NOMO-1 (cell line): ENCODE results near the gene FREM2.

ENCODE experiments used
- DNase-seq, 2 experiments: peaks; one replicate each; lab custom pipeline; 2025; ENCODE audit not compliant: unreplicated experiment in 2 of 2; lab: John Stamatoyannopoulos, UW

The FREM2 gene

GRCh38 chr13:38686577-38687245 is at the start of gene FREM2:
Gene FREM2, plus strand, starts transcription at chr13:38687077. Its CDS starts 268 bp downstream, at chr13:38687345.
- DNase-seq, result no peak

- no peak for DNase-seq
Observed at GRCh38 chr13:38637576-38637975, 49.3 kb upstream of the FREM2 start.

- DNase-seq, result no peak
Observed at GRCh38 chr13:38641164-38641948, 45.5 kb upstream of the FREM2 start.

- DNase-seq, result no peak
Observed at GRCh38 chr13:38647312-38647711, 39.6 kb upstream of the FREM2 start.

GRCh38 chr13:38648912-38649311 is 38.0 kb upstream of the FREM2 start:
- no peak for DNase-seq

GRCh38 chr13:38656699-38657098 is 30.2 kb upstream of the FREM2 start:
- DNase-seq, result no peak

- no peak for DNase-seq
Observed at GRCh38 chr13:38657191-38657590, 29.7 kb upstream of the FREM2 start.

GRCh38 chr13:38658906-38659305 is 28.0 kb upstream of the FREM2 start:
- DNase-seq, result no peak

GRCh38 chr13:38661010-38661675 is 25.7 kb upstream of the FREM2 start:
- DNase-seq, result no peak

- DNase-seq, result no peak
Observed at GRCh38 chr13:38662362-38662761, 24.5 kb upstream of the FREM2 start.

GRCh38 chr13:38664906-38665305 is 22.0 kb upstream of the FREM2 start:
- no peak for DNase-seq

GRCh38 chr13:38667526-38668109 is 19.3 kb upstream of the FREM2 start:
- no peak for DNase-seq

- no peak for DNase-seq
Observed at GRCh38 chr13:38669234-38669964, 17.5 kb upstream of the FREM2 start.

GRCh38 chr13:38670627-38671026 is 16.2 kb upstream of the FREM2 start:
- no peak for DNase-seq

- no peak for DNase-seq
Observed at GRCh38 chr13:38671980-38672379, 14.9 kb upstream of the FREM2 start.

GRCh38 chr13:38674208-38674607 is 12.7 kb upstream of the FREM2 start:
- no peak for DNase-seq

GRCh38 chr13:38680912-38681311 is 6.0 kb upstream of the FREM2 start:
- no peak for DNase-seq

- no peak for DNase-seq
Observed at GRCh38 chr13:38684714-38685113, 2.2 kb upstream of the FREM2 start.

- DNase-seq, result no peak
Observed at GRCh38 chr13:38685431-38685830, 1.4 kb upstream of the FREM2 start.

GRCh38 chr13:38685974-38686576 is 802 bp upstream of the FREM2 start:
- DNase-seq, result no peak
